DMS153 (cell line): ENCODE results near the gene FTSJ1.
A peak's percentile ranks its signal among the peaks of the same experiment; 100 is the strongest.
"Not testable (repeated sequence)": the region's sequence is repeated elsewhere in the genome, so short reads cannot be mapped to it uniquely, and the experiment has no call there.

ENCODE experiments used
- DNase-seq: peaks from one replicate; lab custom pipeline; 2025; lab: John Stamatoyannopoulos, UW

The FTSJ1 gene

GRCh38 chrX:48475774-48476577, at the start of gene FTSJ1:
TSS of gene FTSJ1 (plus strand) at chrX:48476199. CDS start at chrX:48478048, 1,849 bp downstream.
- peak; percentile 62 for DNase-seq

- not testable (repeated sequence) for DNase-seq
Observed at GRCh38 chrX:48427027-48427716, 48.8 kb upstream of the FTSJ1 start.

- DNase-seq, result not testable (repeated sequence)
Observed at GRCh38 chrX:48429606-48430005, 46.4 kb upstream of the FTSJ1 start.

GRCh38 chrX:48430166-48430565, 45.8 kb upstream of the FTSJ1 start:
- DNase-seq, result not testable (repeated sequence)

GRCh38 chrX:48433713-48434112, 42.3 kb upstream of the FTSJ1 start:
- not testable (repeated sequence) for DNase-seq

GRCh38 chrX:48447201-48447600, 28.8 kb upstream of the FTSJ1 start:
- not testable (repeated sequence) for DNase-seq

GRCh38 chrX:48450076-48450475, 25.9 kb upstream of the FTSJ1 start:
- no peak for DNase-seq

- DNase-seq, result no peak
Observed at GRCh38 chrX:48451708-48452107, 24.3 kb upstream of the FTSJ1 start.

GRCh38 chrX:48456628-48457331, 19.2 kb upstream of the FTSJ1 start:
- no peak for DNase-seq

- DNase-seq, result no peak
Observed at GRCh38 chrX:48458711-48459110, 17.3 kb upstream of the FTSJ1 start.

GRCh38 chrX:48459483-48459882, 16.5 kb upstream of the FTSJ1 start:
- no peak for DNase-seq

GRCh38 chrX:48460031-48460430, 16.0 kb upstream of the FTSJ1 start:
- DNase-seq, result no peak

GRCh38 chrX:48460606-48461005, 15.4 kb upstream of the FTSJ1 start:
- no peak for DNase-seq

GRCh38 chrX:48461830-48462229, 14.2 kb upstream of the FTSJ1 start:
- DNase-seq, result no peak

- no peak for DNase-seq
Observed at GRCh38 chrX:48465336-48465933, 10.6 kb upstream of the FTSJ1 start.

GRCh38 chrX:48466696-48467095, 9.3 kb upstream of the FTSJ1 start:
- DNase-seq, result no peak

GRCh38 chrX:48467281-48467761, 8.7 kb upstream of the FTSJ1 start:
- DNase-seq, result no peak

GRCh38 chrX:48468247-48468671, 7.7 kb upstream of the FTSJ1 start:
- no peak for DNase-seq

- DNase-seq, result no peak
Observed at GRCh38 chrX:48468693-48469691, 7.0 kb upstream of the FTSJ1 start.

- DNase-seq, result no peak
Observed at GRCh38 chrX:48470110-48470832, 5.7 kb upstream of the FTSJ1 start, which contains the start of gene SLC38A5. TSS of gene SLC38A5 (minus strand) at chrX:48470260. CDS start at chrX:48467924, 2,336 bp downstream.
